IMR-90 (cell line): ENCODE results near the gene FEM1A. TPM values are rescaled to one million over a fixed set of nuclear protein-coding genes. Genes with fewer than 3 reads are reported as not detected.

Source experiments
- CTCF ChIP-seq: conservative IDR thresholded peaks from 2 replicates; pipeline ENCODE4 v1.5.1; 2012; ENCODE audit warnings: mild to moderate bottlenecking, low read depth, low read length, improper control_type of control experiment
- RCOR1 ChIP-seq: IDR thresholded peaks from 2 replicates; pipeline ENCODE4 v1.6.1; 2012; ENCODE audit warnings: mild to moderate bottlenecking, low read length, improper control_type of control experiment; ENCODE audit not compliant: insufficient replicate concordance
- polyA plus RNA-seq, 3 experiments: library from polyadenylated mRNA; depleted of rRNA; stranded (reverse); fragments of >200 nt; gene quantifications; 2 replicates each; pipeline ENCODE4 v1.2.3, GENCODE V29; 2012; ENCODE audit warnings: low replicate concordance in 1 of 3
- total RNA-seq: library from RNA; depleted of rRNA; stranded (reverse); fragments of >200 nt; gene quantifications from 2 replicates; pipeline ENCODE4 v1.2.3, GENCODE V29; 2012

FEM1A gene
- total and polyA plus RNA-seq, 2 of the 4 experiments (the other 2 are of a cell fraction), result 5.3 to 8.8 TPM

DNA sequence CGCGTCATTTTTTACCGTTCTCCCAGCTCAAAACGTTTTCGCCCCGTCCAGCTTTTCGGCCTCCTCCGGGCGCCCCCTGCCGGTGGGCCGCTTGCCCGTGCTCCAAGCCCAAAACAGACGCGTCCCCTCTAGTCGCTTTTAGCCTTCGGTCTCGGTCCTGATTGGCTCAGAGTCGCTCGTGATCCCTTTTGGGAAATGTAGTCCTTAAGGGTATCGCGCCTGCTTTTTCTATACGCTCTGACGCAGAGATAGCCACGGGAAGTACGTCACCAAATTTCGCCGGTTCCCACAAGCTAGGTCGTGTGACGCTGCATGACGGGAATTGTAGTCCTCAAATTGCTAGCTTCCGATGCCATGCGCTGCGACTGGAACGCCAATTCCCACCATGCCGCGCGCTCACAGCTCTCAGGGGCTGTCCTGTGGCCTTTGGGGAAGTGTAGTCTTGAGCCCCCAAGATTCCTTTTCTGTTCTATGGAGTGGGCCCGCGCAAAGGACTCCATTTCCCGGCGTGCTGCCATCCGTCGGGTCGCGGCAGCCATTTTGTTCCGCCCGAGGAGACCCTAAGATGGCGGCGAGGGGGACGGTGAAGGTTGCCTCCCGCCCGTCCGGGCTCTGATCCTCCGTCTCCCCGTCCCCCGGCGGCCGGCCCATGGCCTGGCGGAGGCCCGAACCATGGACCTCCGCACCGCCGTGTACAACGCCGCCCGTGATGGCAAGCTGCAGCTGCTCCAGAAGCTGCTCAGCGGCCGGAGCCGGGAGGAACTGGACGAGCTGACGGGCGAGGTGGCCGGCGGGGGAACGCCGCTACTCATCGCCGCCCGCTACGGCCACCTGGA, at the start of gene FEM1A (continued):
- TF ChIP-seq CTCF (peak; percentile 99), RCOR1 (no peak)
